Muscle layer of duodenum (tissue), 2 donors: Measurements from ENCODE around the gene FNDC3B.
"Not testable (repeated sequence)": the region's sequence is repeated elsewhere in the genome, so short reads cannot be mapped to it uniquely, and the experiment has no call there.

Source experiments
- H3K27ac ChIP-seq: one replicate; pipeline ENCODE4 v1.7.0; 2013; ENCODE audit warnings: mild to moderate bottlenecking, low read length
- H3K27me3 ChIP-seq: one replicate; pipeline ENCODE4 v1.7.0; 2013; ENCODE audit warnings: low read depth, mild to moderate bottlenecking, control low read depth, low read length
- H3K36me3 ChIP-seq, 2 donors: one replicate each; pipeline ENCODE4 v1.7.0; 2013; ENCODE audit warnings: low read length in 2 of 2, control low read depth in 1 of 2, mild to moderate bottlenecking in 1 of 2; ENCODE audit not compliant: insufficient read depth in 2 of 2, control insufficient read depth in 1 of 2
- H3K4me1 ChIP-seq, 2 donors: one replicate each; pipeline ENCODE4 v1.7.0; 2013; ENCODE audit warnings: low read length in 2 of 2, mild to moderate bottlenecking in 2 of 2, control low read depth in 1 of 2, moderate library complexity in 1 of 2; ENCODE audit not compliant: insufficient read depth in 2 of 2, control insufficient read depth in 1 of 2
- H3K4me3 ChIP-seq, 2 donors: one replicate each; pipeline ENCODE4 v1.7.0; 2013; ENCODE audit warnings: low read length in 2 of 2, low read depth in 1 of 2, mild to moderate bottlenecking in 1 of 2
- H3K9me3 ChIP-seq, 2 donors: one replicate each; pipeline ENCODE4 v1.7.0; 2013; ENCODE audit warnings: low read length in 2 of 2, control low read depth in 1 of 2, mild to moderate bottlenecking in 1 of 2; ENCODE audit not compliant: control insufficient read depth in 1 of 2
- donor health status: healthy.

Gene FNDC3B

GRCh38 chr3:172357850-172358754 lies 318.7 kb downstream of the FNDC3B start:
- Histone ChIP-seq H3K4me3 (no peak overlapping the region), H3K4me1 (peaks cover 11 to 21% of the 10 kb centered on the region in 2 donors), H3K27ac (no peak overlapping the region), H3K27me3 (no peaks in the 10 kb centered on the region), H3K36me3 (peaks cover 24 to 27% of the 10 kb centered on the region in 2 donors), H3K9me3 (no peaks in the 10 kb centered on the region)

GRCh38 chr3:172359231-172359630 lies 319.9 kb downstream of the FNDC3B start:
- H3K36me3 ChIP-seq, result peaks cover 26% of the 10 kb centered on the region in 2 donors
- no peak overlapping the region for H3K4me3 ChIP-seq
- no peaks in the 10 kb centered on the region for H3K9me3 ChIP-seq
- no peak overlapping the region for H3K27ac ChIP-seq
- H3K4me1 ChIP-seq, result peaks cover 11 to 21% of the 10 kb centered on the region in 2 donors
- H3K27me3 ChIP-seq, result no peaks in the 10 kb centered on the region

GRCh38 chr3:172359996-172360395 lies 320.6 kb downstream of the FNDC3B start:
- H3K4me1 ChIP-seq, result peaks cover 11 to 20% of the 10 kb centered on the region in 2 donors
- H3K27ac ChIP-seq, result no peak overlapping the region
- peaks cover 26 to 33% of the 10 kb centered on the region in 2 donors for H3K36me3 ChIP-seq
- no peaks in the 10 kb centered on the region for H3K9me3 ChIP-seq
- no peaks in the 10 kb centered on the region for H3K27me3 ChIP-seq
- no peak overlapping the region for H3K4me3 ChIP-seq

- H3K9me3 ChIP-seq, result no peaks in the 10 kb centered on the region
- peaks cover 26 to 39% of the 10 kb centered on the region in 2 donors for H3K36me3 ChIP-seq
- H3K4me3 ChIP-seq, result no peak overlapping the region
- H3K4me1 ChIP-seq, result peaks cover 3 to 6% of the 10 kb centered on the region in 2 donors
- H3K27ac ChIP-seq, result no peak overlapping the region
- no peaks in the 10 kb centered on the region for H3K27me3 ChIP-seq
Observed at GRCh38 chr3:172362583-172362982, 323.2 kb downstream of the FNDC3B start.

DNA sequence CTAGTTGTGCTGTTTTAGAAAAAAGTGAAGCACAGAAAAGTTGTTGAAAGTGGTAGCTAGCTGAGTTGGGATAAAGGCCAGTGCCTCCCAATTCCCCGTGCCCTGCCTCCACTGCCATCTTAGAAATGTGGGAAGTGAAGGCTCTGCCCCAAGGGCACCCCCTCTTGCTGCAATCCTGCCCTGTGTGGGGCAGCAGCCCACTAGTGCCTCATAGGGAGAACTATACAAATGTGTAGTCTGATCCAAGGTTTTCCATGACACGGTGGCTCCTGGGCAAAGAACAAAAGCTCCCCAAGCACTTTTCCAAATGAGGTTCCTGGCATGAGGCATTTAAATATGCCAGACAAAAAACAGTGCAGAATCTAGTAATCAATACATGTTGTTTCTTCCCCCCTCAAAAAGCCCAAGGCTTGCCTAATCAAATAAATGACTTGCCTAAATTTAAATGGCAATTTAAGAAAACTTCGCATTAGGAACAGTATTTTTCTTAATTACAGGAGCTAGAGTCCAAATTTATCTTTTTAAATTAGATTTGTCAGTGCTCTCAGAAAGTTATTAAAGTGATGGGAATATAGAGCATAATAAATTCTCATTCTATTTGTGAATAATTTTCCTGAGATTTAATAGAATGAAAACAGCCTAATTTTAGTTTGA lies 325.1 kb downstream of the FNDC3B start:
- Histone ChIP-seq H3K27me3 (no peaks in the 10 kb centered on the region), H3K27ac (no peak overlapping the region), H3K4me1 (no peaks in the 10 kb centered on the region), H3K9me3 (no peaks in the 10 kb centered on the region), H3K36me3 (peaks cover 26 to 35% of the 10 kb centered on the region in 2 donors), H3K4me3 (no peak overlapping the region)

GRCh38 chr3:172365028-172365567 lies 325.7 kb downstream of the FNDC3B start:
- H3K36me3 ChIP-seq, result peaks cover 26 to 35% of the 10 kb centered on the region in 2 donors
- no peaks in the 10 kb centered on the region for H3K4me1 ChIP-seq
- H3K27me3 ChIP-seq, result no peaks in the 10 kb centered on the region
- H3K4me3 ChIP-seq, result no peak overlapping the region
- H3K27ac ChIP-seq, result no peak overlapping the region
- H3K9me3 ChIP-seq, result no peaks in the 10 kb centered on the region

DNA sequence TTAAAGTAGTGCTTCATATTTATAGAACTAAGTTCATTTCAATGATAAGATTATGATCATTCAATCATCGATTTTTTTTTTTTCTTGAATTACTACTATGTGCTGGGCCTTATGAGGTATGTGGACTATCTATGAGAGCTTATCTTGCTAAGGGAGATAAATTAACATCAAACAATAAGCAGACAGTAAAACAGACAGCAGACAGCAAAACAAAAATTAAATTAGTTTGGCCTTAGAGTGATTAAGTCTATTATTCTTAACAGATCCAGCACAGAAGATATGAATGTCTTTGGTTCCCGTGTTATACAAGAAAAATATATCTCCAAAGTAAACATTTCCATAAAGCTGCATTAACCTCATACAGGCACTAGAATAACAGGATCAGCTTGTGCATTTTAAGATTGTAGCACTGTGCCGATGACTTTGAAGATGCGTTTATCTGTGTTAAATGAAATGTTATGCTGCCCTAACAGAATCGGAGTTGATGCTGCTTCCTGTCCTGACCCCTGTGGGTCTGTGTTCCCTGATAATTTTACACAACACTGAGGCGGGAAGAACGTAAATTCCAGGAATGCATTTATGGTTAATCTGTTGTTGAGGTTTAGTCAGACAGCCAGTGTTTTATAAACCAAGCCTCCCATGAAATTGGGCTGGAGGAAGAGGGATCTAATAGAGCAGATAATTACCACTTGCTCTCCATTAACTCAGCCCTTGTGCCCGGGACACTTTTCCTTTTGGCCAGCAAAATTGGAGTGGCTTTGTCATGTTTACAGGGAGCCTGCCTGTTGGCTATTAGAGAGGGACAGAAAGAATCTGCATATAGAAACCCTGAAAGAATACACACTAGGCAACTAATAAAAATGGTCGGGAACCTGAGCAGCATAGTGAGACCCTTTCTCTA lies 328.1 kb downstream of the FNDC3B start:
- no peaks in the 10 kb centered on the region for H3K27me3 ChIP-seq
- H3K4me3 ChIP-seq, result no peak overlapping the region
- no peaks in the 10 kb centered on the region for H3K4me1 ChIP-seq
- no peaks in the 10 kb centered on the region for H3K9me3 ChIP-seq
- peaks cover 22 to 36% of the 10 kb centered on the region in 2 donors for H3K36me3 ChIP-seq
- H3K27ac ChIP-seq, result no peak overlapping the region

DNA sequence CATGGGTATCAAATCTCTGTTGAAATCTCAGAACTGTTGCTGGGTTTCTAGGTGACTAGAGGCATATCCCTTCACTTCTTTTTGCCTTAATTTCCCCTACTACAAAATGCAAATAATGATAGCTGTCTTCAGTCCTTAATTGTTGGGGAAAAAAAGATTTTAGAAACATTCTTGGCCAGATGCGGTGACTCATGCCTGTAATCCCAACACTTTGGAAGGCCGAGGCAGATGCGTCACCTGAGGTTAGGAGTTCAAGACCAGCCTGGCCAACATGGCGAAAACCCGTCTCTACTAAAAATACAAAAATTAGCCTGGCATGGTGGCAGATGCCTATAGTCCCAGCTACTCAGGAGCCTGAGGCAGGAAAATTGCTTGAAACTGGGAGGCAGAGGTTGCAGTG lies 329.2 kb downstream of the FNDC3B start:
- H3K4me1 ChIP-seq, H3K4me3 ChIP-seq, H3K27ac ChIP-seq, H3K27me3 ChIP-seq, H3K9me3 ChIP-seq: not testable (repeated sequence)
- H3K36me3 ChIP-seq, result peaks cover 22 to 35% of the 10 kb centered on the region in 2 donors

- H3K9me3 ChIP-seq, result no peaks in the 10 kb centered on the region
- no peaks in the 10 kb centered on the region for H3K27me3 ChIP-seq
- H3K4me3 ChIP-seq, result no peak overlapping the region
- peaks cover 19 to 25% of the 10 kb centered on the region in 2 donors for H3K36me3 ChIP-seq
- no peaks in the 10 kb centered on the region for H3K4me1 ChIP-seq
- H3K27ac ChIP-seq, result no peak overlapping the region
Observed at GRCh38 chr3:172369590-172370259, 330.3 kb downstream of the FNDC3B start.

GRCh38 chr3:172370419-172370818 lies 331.0 kb downstream of the FNDC3B start:
- peaks cover 19 to 21% of the 10 kb centered on the region in 2 donors for H3K36me3 ChIP-seq
- H3K4me3 ChIP-seq, result no peak overlapping the region
- H3K4me1 ChIP-seq, result no peaks in the 10 kb centered on the region
- no peak overlapping the region for H3K27ac ChIP-seq
- no peaks in the 10 kb centered on the region for H3K9me3 ChIP-seq
- no peaks in the 10 kb centered on the region for H3K27me3 ChIP-seq
